Stimulated activated CD8-positive, alpha-beta memory T cell treated with anti-CD3 and anti-CD28 coated beads, Interleukin-7, amount 100 ng/mL, for 48 hours (primary cell): ENCODE results near the gene SCN2A.

Experiments used
- DNase-seq, 2 donors: peaks; one replicate each; pipeline ENCODE4 v3.0.0-alpha.2; 2020; ENCODE audit warnings: low read depth in 1 of 2; ENCODE audit errors: extremely low read depth in 1 of 2

Gene SCN2A

GRCh38 chr2:165239230-165239629 is at the start of gene SCN2A:
Gene SCN2A (plus strand): TSS chr2:165239414. CDS start chr2:165295824, 56,410 bp downstream.
- no peak for DNase-seq

- no peak for DNase-seq
Observed at GRCh38 chr2:165191096-165191728, 48.0 kb upstream of the SCN2A start.

- no peak for DNase-seq
Observed at GRCh38 chr2:165192729-165193128, 46.5 kb upstream of the SCN2A start.

- no peak for DNase-seq
Observed at GRCh38 chr2:165193178-165193777, 45.9 kb upstream of the SCN2A start.

GRCh38 chr2:165196411-165196810 is 42.8 kb upstream of the SCN2A start:
- DNase-seq = no peak

- no peak for DNase-seq
Observed at GRCh38 chr2:165197346-165197745, 41.9 kb upstream of the SCN2A start.

- no peak for DNase-seq
Observed at GRCh38 chr2:165198181-165198580, 41.0 kb upstream of the SCN2A start.

GRCh38 chr2:165202239-165202638 is 37.0 kb upstream of the SCN2A start:
- no peak for DNase-seq

GRCh38 chr2:165203689-165204559 is 35.3 kb upstream of the SCN2A start, which contains the start of gene SCN3A:
Gene SCN3A (minus strand): TSS chr2:165204050. CDS start chr2:165176394, 27,656 bp downstream.
- no peak for DNase-seq

- no peak for DNase-seq
Observed at GRCh38 chr2:165205865-165206264, 33.3 kb upstream of the SCN2A start.

- DNase-seq = no peak
Observed at GRCh38 chr2:165208094-165208493, 31.1 kb upstream of the SCN2A start.

- DNase-seq = no peak
Observed at GRCh38 chr2:165214093-165214492, 25.1 kb upstream of the SCN2A start.

GRCh38 chr2:165219481-165219880 is 19.7 kb upstream of the SCN2A start:
- no peak for DNase-seq

- no peak for DNase-seq
Observed at GRCh38 chr2:165224941-165225340, 14.3 kb upstream of the SCN2A start.

- DNase-seq = no peak
Observed at GRCh38 chr2:165227571-165227970, 11.6 kb upstream of the SCN2A start.

GRCh38 chr2:165237056-165237455 is 2.2 kb upstream of the SCN2A start:
- DNase-seq = no peak

GRCh38 chr2:165238295-165238694 is 919 bp upstream of the SCN2A start:
- DNase-seq = no peak

- no peak for DNase-seq
Observed at GRCh38 chr2:165239856-165240515, 772 bp downstream of the SCN2A start.

- no peak for DNase-seq
Observed at GRCh38 chr2:165240916-165241315, 1.7 kb downstream of the SCN2A start.

- DNase-seq = no peak
Observed at GRCh38 chr2:165245081-165245793, 6.0 kb downstream of the SCN2A start.

- no peak for DNase-seq
Observed at GRCh38 chr2:165248238-165248637, 9.0 kb downstream of the SCN2A start.
